OCI-LY3 (cell line): ENCODE measurements around the gene TBXAS1.

Source experiments
- H2AFZ ChIP-seq: fragments of 200-600, 300-600 bp; shearing (Covaris generic); 2 replicates; pipeline ENCODE4 v1.6.0; 2014; ENCODE audit warnings: antibody characterized with exemption, low read depth, low read length
- H3K27ac ChIP-seq: fragments of 200-600, 300-600 bp; sonication (generic); 2 replicates; pipeline ENCODE4 v1.5.1; 2014; ENCODE audit warnings: mild to moderate bottlenecking, low read length, moderate library complexity, mixed read lengths
- H3K27me3 ChIP-seq: fragments of 200-600, 300-600 bp; sonication (generic); 2 replicates; pipeline ENCODE4 v1.6.1; 2014; ENCODE audit warnings: low read depth, low read length, mixed read lengths
- H3K36me3 ChIP-seq: fragments of 200-600, 300-600 bp; sonication (generic); replicated peaks from 2 replicates; pipeline ENCODE3; 2014; ENCODE audit warnings: low read depth, low read length, mixed read lengths
- H3K4me1 ChIP-seq: fragments of 300-600, 200-600 bp; sonication (generic); 2 replicates; pipeline ENCODE4 v1.6.1; 2014; ENCODE audit warnings: low read length, mixed read lengths
- H3K4me2 ChIP-seq: fragments of 200-600, 300-600 bp; sonication (generic); 2 replicates; pipeline ENCODE4 v1.6.1; 2014; ENCODE audit warnings: low read length, mixed read lengths
- H3K4me3 ChIP-seq: fragments of 300-600, 200-600 bp; sonication (generic); 2 replicates; pipeline ENCODE4 v1.5.1; 2014; ENCODE audit warnings: antibody characterized with exemption, mild to moderate bottlenecking, low read length, moderate library complexity
- H3K79me2 ChIP-seq: fragments of 300-600, 200-600 bp; shearing (Covaris generic); 2 replicates; pipeline ENCODE4 v1.6.1; 2014; ENCODE audit warnings: mild to moderate bottlenecking, low read length, mixed read lengths
- H3K9ac ChIP-seq: fragments of 300-600, 200-600 bp; shearing (Covaris generic); 2 replicates; pipeline ENCODE4 v1.6.0; 2014; ENCODE audit warnings: mild to moderate bottlenecking, low read length, moderate library complexity
- H3K9me3 ChIP-seq: fragments of 200-600, 300-600 bp; shearing (Covaris generic); 2 replicates; pipeline ENCODE4 v1.6.1; 2014; ENCODE audit warnings: low read length, mixed read lengths; ENCODE audit not compliant: insufficient read depth
- H4K20me1 ChIP-seq: fragments of 200-600, 300-600 bp; sonication (generic); 2 replicates; pipeline ENCODE4 v1.6.1; 2016; ENCODE audit warnings: low read length, mixed read lengths; ENCODE audit not compliant: insufficient read depth
- EZH2phosphoT487 ChIP-seq: fragments of 200-600 bp; shearing (Covaris generic); IDR thresholded peaks from 2 replicates; pipeline ENCODE4 v1.6.1; 2018; ENCODE audit warnings: antibody characterized with exemption, mixed run types, low read depth
- TF ChIP-seq, protein P1 (sequence below): fragments of 200-600, 300-600 bp; sonication (generic); IDR thresholded peaks from 2 replicates; pipeline ENCODE4 v1.5.1; 2014; ENCODE audit warnings: antibody characterized with exemption, low read length, low read depth

The TBXAS1 gene

DNA sequence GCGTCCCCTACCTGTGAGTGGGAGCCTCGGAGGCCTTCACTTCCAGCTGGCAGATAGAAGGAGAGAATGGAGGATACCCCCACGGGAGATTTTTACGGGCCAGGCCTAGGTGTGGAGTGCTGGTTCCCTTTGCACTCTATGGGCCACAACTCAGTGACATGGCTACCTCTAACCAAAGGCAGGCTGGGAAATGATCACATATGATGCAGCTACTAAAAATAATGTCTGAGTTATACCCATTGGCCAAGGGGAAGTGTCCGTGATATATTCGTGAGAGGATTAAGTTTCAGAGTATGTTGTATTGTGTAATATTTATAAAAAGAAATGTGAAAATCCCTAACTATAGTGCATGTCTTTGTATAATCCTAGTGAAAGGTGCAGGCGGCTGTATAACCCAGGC is 37.7 kb upstream of the TBXAS1 start:
- H3K4me3 ChIP-seq = no peak overlapping the region
- no peaks in the 10 kb centered on the region for H3K79me2 ChIP-seq
- H3K9me3 ChIP-seq = no peaks in the 10 kb centered on the region
- H3K4me2 ChIP-seq = no peak overlapping the region
- no peaks in the 10 kb centered on the region for H3K4me1 ChIP-seq
- no peak overlapping the region for H3K27ac ChIP-seq
- H4K20me1 ChIP-seq = no peaks in the 10 kb centered on the region
- no peak overlapping the region for H3K9ac ChIP-seq
- H3K36me3 ChIP-seq = no peaks in the 10 kb centered on the region
- H3K27me3 ChIP-seq = peaks cover 28% of the 10 kb centered on the region
- H2AFZ ChIP-seq = no peak overlapping the region
- TF ChIP-seq, protein P1, sequence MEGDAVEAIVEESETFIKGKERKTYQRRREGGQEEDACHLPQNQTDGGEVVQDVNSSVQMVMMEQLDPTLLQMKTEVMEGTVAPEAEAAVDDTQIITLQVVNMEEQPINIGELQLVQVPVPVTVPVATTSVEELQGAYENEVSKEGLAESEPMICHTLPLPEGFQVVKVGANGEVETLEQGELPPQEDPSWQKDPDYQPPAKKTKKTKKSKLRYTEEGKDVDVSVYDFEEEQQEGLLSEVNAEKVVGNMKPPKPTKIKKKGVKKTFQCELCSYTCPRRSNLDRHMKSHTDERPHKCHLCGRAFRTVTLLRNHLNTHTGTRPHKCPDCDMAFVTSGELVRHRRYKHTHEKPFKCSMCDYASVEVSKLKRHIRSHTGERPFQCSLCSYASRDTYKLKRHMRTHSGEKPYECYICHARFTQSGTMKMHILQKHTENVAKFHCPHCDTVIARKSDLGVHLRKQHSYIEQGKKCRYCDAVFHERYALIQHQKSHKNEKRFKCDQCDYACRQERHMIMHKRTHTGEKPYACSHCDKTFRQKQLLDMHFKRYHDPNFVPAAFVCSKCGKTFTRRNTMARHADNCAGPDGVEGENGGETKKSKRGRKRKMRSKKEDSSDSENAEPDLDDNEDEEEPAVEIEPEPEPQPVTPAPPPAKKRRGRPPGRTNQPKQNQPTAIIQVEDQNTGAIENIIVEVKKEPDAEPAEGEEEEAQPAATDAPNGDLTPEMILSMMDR = no peak
- TF ChIP-seq EZH2phosphoT487 = no peak

DNA sequence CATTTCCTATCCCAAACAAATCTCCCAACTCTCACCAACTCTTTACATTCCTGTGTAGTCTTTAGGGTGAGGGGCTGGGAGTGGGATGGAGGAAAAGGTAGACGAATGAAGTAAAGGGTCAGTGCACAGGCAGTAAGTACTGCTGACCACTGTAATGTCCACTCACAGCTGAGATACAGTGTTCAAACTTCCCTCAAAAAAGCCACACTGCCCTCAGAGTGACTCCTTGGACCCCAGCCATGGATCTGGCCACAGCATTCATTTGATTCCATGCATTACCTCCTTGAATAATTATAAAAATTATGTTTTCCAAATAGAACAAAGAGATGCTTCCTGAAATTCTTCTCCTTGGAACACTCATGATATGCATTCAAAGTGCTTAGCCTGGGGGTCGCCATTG is 31.5 kb upstream of the TBXAS1 start:
- H4K20me1 ChIP-seq = no peaks in the 10 kb centered on the region
- H2AFZ ChIP-seq = no peak overlapping the region
- H3K4me2 ChIP-seq = peak overlapping the region; percentile 67; the same call in 1 of the 2 replicates
- peaks cover 13% of the 10 kb centered on the region; the same call in 1 of the 2 replicates for H3K27me3 ChIP-seq
- TF ChIP-seq, protein P1 = no peak
- no peak for TF ChIP-seq EZH2phosphoT487
- H3K9ac ChIP-seq = no peak overlapping the region
- no peak overlapping the region for H3K27ac ChIP-seq
- no peaks in the 10 kb centered on the region for H3K79me2 ChIP-seq
- H3K4me1 ChIP-seq = peaks cover 9% of the 10 kb centered on the region
- H3K9me3 ChIP-seq = no peaks in the 10 kb centered on the region
- no peaks in the 10 kb centered on the region for H3K36me3 ChIP-seq
- H3K4me3 ChIP-seq = no peak overlapping the region; the same call in 1 of the 2 replicates

DNA sequence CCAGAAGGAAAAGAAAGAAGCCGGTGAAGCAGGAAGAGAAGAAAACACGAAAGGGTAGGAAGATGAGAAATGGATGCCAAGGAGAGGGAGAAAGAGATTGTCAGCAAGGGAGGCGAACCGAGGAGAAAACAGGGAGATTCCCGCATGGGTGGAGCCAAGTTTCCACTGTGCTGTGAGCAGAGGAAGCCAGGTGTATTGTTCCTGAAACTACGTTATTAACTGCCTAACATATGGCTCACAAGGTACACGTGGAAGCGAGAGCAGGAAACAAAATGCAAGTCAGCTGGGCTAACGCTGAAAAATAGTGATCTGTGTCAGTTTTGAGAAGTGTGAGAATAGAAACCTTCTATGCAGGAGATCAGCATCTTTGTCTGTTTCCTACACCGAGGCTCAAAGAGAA is 30.8 kb upstream of the TBXAS1 start:
- Histone ChIP-seq H3K27ac (no peak overlapping the region), H3K4me3 (peak overlapping the region; percentile 35), H3K36me3 (no peaks in the 10 kb centered on the region), H3K4me1 (peaks cover 9% of the 10 kb centered on the region), H3K27me3 (peaks cover 13% of the 10 kb centered on the region; the same call in 1 of the 2 replicates), H3K79me2 (no peaks in the 10 kb centered on the region), H3K9ac (no peak overlapping the region), H3K9me3 (no peaks in the 10 kb centered on the region), H4K20me1 (no peaks in the 10 kb centered on the region), H3K4me2 (peak overlapping the region; percentile 67), H2AFZ (peak overlapping the region; percentile 56; the same call in 1 of the 2 replicates)
- TF ChIP-seq EZH2phosphoT487 = no peak
- TF ChIP-seq, protein P1 = no peak

DNA sequence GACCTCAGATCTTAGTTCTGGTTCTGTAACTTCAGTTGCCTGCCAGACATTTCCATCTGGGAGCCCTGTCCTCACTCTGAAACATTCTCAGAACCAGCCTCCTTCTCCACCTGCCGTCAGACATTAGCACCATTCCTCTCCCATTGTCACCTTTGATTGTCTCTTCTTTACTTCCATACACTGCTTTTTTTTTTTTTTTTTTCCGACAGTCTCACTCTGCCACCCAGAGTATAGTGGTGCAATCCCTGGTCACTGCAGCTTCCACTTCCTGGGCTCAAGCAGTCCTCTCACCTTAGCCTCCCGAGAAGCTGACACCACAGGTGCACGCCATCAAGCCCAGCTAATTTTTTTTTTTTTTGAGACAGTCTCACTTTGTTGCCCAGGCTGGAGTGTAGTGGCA is 30.2 kb upstream of the TBXAS1 start:
- no peaks in the 10 kb centered on the region for H3K79me2 ChIP-seq
- no peak overlapping the region for H3K4me3 ChIP-seq
- H3K27ac ChIP-seq = no peak overlapping the region
- H3K9me3 ChIP-seq = no peaks in the 10 kb centered on the region
- no peak overlapping the region for H3K9ac ChIP-seq
- peaks cover 13% of the 10 kb centered on the region; the same call in 1 of the 2 replicates for H3K27me3 ChIP-seq
- no peak for TF ChIP-seq EZH2phosphoT487
- TF ChIP-seq, protein P1 = no peak
- H2AFZ ChIP-seq = no peak overlapping the region
- H3K4me1 ChIP-seq = peaks cover 9% of the 10 kb centered on the region
- 0 out of 2 replicates have a peak overlapping the region, but pooled peaks have one; percentile 67 for H3K4me2 ChIP-seq
- no peaks in the 10 kb centered on the region for H4K20me1 ChIP-seq
- H3K36me3 ChIP-seq = no peaks in the 10 kb centered on the region
